ENCODE results near the gene JHY. TPM values are rescaled to one million over a fixed set of nuclear protein-coding genes. Genes with fewer than 3 reads are reported as not detected.

The JHY gene
- total and polyA plus RNA-seq, 2 donors, result 2.3 to 7.1 TPM

DNA sequence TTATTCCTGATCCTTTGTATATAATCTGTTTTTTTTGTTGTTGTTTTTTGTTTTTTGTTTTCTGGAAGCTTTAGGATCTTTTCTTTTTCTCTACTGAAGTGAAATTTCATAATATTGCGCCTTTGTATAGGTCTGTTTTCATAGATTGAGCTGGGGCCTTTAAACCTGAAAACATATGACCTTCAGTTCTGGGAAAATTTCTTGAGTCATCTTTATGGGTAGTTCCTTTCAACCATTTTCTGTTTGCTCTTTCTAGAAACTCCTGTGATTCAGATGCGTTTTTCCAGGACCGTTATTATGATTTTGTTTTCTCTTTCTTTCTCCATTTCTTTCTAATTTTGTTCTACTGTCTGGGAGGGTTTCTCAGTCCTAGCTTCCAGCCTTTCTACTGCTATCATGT lies 55.4 kb downstream of the JHY start:
- 88% methylated on average over 3 of the region's 3 CpGs for WGBS
- peaks cover 4% of the 10 kb centered on the region for H3K36me3 ChIP-seq (ENCODE audit: insufficient read depth)
- no peak for DNase-seq (ENCODE audit: extremely low spot score)
- H3K4me1 ChIP-seq (ENCODE audit: insufficient read depth), result no peaks in the 10 kb centered on the region
- no peak overlapping the region for H3K27ac ChIP-seq (ENCODE audit: low read depth)
- H3K4me3 ChIP-seq (ENCODE audit: low read depth, low read length), result no peak overlapping the region

DNA sequence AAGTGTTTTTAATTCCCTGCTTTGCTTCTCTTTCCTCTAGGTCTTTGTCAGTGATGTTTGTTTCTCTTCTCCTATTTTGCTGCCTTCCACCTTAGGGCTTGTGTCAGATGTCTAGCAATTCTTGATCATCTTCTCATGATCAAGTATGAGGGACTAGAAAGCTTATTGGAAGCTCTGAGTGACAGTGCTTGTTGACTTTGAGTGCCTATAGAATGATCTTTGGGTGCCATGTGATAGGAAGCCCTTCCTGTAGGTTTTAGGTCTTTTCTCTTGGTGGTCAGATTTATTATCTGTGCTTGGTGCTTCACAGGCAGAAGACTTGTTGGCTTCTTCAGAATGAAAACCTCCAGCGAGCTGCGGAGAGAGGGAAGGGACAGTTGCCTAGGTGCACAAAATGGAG lies 56.0 kb downstream of the JHY start:
- peaks cover 4% of the 10 kb centered on the region for H3K36me3 ChIP-seq (ENCODE audit: insufficient read depth)
- 92% methylated on average over 2 of the region's 2 CpGs for WGBS
- no peak for DNase-seq (ENCODE audit: extremely low spot score)
- no peak overlapping the region for H3K4me3 ChIP-seq (ENCODE audit: low read depth, low read length)
- no peak overlapping the region for H3K27ac ChIP-seq (ENCODE audit: low read depth)
- H3K4me1 ChIP-seq (ENCODE audit: insufficient read depth), result no peaks in the 10 kb centered on the region

DNA sequence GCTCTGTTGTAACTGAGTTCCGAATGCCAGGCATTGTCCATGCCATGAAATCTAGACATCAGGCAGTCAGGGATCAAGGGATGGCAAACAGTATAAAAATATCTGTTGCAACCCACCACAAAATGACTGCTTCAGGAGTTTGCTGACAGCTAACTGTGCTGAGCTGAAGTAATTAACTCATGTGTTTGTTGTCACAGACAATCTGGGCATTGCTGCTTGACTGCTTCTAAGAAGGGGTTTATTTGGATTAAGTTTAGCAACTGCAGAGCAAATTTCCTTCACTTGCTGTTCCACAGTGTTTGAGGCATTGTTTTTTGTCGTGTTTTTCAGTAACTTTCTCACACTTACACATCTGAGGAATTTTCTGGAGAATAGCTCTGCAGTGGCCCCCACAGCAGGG lies 68.7 kb downstream of the JHY start:
- WGBS, result 60% methylated on average over 2 of the region's 2 CpGs
- no peak overlapping the region for H3K27ac ChIP-seq (ENCODE audit: low read depth)
- H3K4me1 ChIP-seq (ENCODE audit: insufficient read depth), result no peaks in the 10 kb centered on the region
- no peak overlapping the region for H3K4me3 ChIP-seq (ENCODE audit: low read depth, low read length)
- H3K36me3 ChIP-seq (ENCODE audit: insufficient read depth), result peaks cover 2% of the 10 kb centered on the region
- no peak for DNase-seq (ENCODE audit: extremely low spot score)

GRCh38 chr11:122954455-122954854 lies 71.9 kb downstream of the JHY start:
- Histone ChIP-seq H3K4me3 (ENCODE audit: low read depth, low read length) (no peak overlapping the region), H3K4me1 (ENCODE audit: insufficient read depth) (no peaks in the 10 kb centered on the region), H3K27ac (ENCODE audit: low read depth) (no peak overlapping the region), H3K36me3 (ENCODE audit: insufficient read depth) (no peaks in the 10 kb centered on the region)
- 89% methylated on average over 4 of the region's 4 CpGs for WGBS
- no peak for DNase-seq (ENCODE audit: extremely low spot score)

DNA sequence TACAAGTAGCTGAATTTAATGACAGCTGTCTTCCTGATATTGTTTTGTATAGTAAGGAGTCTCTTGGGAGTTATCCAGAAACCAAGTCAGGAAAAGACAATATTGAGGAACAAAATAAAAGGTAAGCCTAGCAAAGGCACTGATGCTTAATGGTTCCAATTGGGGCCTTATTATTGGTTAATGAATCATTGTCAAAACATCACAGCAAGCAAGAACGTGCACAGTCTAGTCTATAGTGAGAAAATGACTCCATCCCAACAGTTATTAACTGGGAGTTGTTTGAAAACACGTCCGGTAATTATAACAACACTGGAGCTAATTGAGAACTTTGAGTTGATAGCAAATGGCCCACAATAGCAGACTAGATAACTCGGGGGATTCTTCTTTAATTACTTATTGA lies 81.4 kb downstream of the JHY start:
- WGBS, result 81% methylated on average over 4 of the region's 4 CpGs
- no peak overlapping the region for H3K27ac ChIP-seq (ENCODE audit: low read depth)
- H3K4me1 ChIP-seq (ENCODE audit: insufficient read depth), result no peaks in the 10 kb centered on the region
- no peak for DNase-seq (ENCODE audit: extremely low spot score)
- no peak overlapping the region for H3K4me3 ChIP-seq (ENCODE audit: low read depth, low read length)
- H3K36me3 ChIP-seq (ENCODE audit: insufficient read depth), result no peaks in the 10 kb centered on the region

GRCh38 chr11:122976061-122976733 lies 93.6 kb downstream of the JHY start:
- Histone ChIP-seq H3K27ac (ENCODE audit: low read depth) (no peak overlapping the region), H3K4me1 (ENCODE audit: insufficient read depth) (peaks cover 2% of the 10 kb centered on the region), H3K36me3 (ENCODE audit: insufficient read depth) (no peaks in the 10 kb centered on the region), H3K4me3 (ENCODE audit: low read depth, low read length) (no peak overlapping the region)
- WGBS, result 8% methylated on average over 21 of the region's 21 CpGs
- no peak for DNase-seq (ENCODE audit: extremely low spot score)

DNA sequence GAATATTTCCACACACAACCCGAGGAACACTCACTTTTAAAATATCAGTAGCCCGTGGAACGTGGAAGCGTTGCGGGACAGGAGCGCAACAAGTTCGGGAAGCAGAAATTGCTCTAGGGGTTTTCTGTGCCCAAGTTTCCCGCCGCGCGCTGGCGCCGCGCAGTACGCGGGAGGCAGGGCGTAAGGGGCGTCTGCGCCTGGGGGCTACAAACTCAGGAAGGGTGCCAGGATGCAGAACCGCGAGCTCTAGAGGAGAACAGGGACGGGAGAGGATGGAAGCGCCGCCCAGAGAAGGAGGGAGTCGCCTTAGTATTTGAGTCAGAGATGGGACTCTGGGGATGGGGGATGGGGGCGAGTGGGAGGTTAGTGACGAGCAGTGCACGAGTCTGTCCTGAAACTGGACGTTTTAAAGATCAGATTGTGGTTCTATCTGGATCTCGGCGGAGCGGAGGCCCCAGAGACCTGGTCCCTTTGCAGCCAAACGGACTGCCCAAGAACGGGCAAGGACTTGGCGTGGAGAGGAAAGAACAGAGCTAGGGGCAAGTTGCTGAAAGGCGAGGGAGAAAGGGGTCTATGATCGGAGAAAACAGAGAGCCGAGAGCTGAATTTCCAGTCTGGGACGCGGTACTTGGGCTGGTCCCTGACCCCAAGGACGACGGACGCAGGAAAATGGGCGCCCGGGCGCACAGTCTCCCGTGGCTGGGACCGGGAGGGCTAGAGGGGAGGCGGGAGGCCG lies 94.3 kb downstream of the JHY start:
- Histone ChIP-seq H3K27ac (ENCODE audit: low read depth) (no peak overlapping the region), H3K4me1 (ENCODE audit: insufficient read depth) (peaks cover 2% of the 10 kb centered on the region), H3K4me3 (ENCODE audit: low read depth, low read length) (no peak overlapping the region), H3K36me3 (ENCODE audit: insufficient read depth) (no peaks in the 10 kb centered on the region)
- WGBS, result 2% methylated on average over 50 of the region's 50 CpGs
- no peak for DNase-seq (ENCODE audit: extremely low spot score)

DNA sequence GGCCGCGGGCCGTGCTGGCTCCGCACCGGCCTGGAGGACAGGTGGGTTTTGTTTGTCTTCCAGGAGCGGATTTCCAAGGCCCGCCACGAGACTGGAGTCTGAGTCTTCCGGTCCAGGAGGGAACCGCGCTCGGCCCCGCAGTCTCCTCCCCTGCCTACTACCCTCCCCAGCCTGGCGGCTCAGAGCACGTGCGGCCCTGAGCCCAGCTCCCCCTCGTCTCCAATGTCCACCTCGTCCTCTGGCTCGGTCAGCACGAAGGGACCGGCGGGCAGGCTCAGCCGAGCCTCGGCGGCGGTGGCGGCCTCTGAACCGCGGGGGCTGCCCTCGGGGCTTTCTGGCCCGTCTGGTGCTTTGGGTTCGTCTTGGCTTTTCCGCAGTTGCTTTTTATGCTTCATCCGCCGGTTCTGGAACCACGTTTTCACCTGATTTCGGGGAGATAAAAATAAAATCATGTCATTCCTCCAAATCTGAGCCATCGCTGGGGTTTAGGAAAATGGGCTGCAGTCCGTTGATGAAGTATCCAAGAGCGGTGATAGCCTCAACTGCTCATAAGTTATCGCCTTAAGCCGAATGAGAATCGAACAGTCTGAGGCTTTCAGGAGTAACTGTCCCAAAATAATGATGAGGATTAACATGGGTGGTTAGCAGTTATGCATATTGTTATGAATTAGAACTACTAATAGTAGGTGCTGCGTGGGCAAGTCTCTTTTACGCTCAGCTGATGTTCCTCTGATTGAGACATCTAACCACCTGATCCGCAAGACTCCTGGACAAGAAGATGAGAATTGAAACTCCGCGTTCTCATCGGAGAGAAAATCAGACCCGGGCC lies 95.1 kb downstream of the JHY start:
- H3K4me1 ChIP-seq (ENCODE audit: insufficient read depth), result peaks cover 2% of the 10 kb centered on the region
- WGBS, result 4% methylated on average over 50 of the region's 50 CpGs
- no peak overlapping the region for H3K4me3 ChIP-seq (ENCODE audit: low read depth, low read length)
- H3K36me3 ChIP-seq (ENCODE audit: insufficient read depth), result no peaks in the 10 kb centered on the region
- no peak for DNase-seq (ENCODE audit: extremely low spot score)
- H3K27ac ChIP-seq (ENCODE audit: low read depth), result no peak overlapping the region

DNA sequence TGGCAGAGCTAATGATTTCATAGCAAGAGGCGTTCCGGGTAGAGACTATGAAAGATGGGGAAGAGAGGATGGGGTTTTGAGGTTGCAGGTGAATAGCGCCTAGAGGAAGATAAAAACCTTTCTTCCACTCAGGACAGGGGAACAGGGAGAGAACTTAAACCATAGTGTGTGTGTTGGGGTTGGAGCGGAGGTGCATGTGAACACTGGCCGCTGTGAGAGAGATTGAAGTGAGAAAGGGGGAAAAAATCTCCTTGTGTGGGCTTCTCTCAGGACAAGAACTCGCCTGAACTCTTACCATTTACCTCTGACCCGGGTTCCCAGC lies 95.7 kb downstream of the JHY start:
- WGBS, result 14% methylated on average over 7 of the region's 7 CpGs
- peaks cover 2% of the 10 kb centered on the region for H3K4me1 ChIP-seq (ENCODE audit: insufficient read depth)
- no peak for DNase-seq (ENCODE audit: extremely low spot score)

GRCh38 chr11:122979103-122979814 lies 96.7 kb downstream of the JHY start:
- Histone ChIP-seq H3K4me3 (ENCODE audit: low read depth, low read length) (no peak overlapping the region), H3K36me3 (ENCODE audit: insufficient read depth) (no peaks in the 10 kb centered on the region), H3K4me1 (ENCODE audit: insufficient read depth) (peaks cover 2% of the 10 kb centered on the region), H3K27ac (ENCODE audit: low read depth) (no peak overlapping the region)
- DNase-seq (ENCODE audit: extremely low spot score), result no peak
- 3% methylated on average over 44 of the region's 44 CpGs for WGBS

More for the DNA sequence above, 95.7 kb downstream of the JHY start:
- no peak overlapping the region for H3K27ac ChIP-seq (ENCODE audit: low read depth)
- H3K36me3 ChIP-seq (ENCODE audit: insufficient read depth), result no peaks in the 10 kb centered on the region
- H3K4me3 ChIP-seq (ENCODE audit: low read depth, low read length), result no peak overlapping the region

DNA sequence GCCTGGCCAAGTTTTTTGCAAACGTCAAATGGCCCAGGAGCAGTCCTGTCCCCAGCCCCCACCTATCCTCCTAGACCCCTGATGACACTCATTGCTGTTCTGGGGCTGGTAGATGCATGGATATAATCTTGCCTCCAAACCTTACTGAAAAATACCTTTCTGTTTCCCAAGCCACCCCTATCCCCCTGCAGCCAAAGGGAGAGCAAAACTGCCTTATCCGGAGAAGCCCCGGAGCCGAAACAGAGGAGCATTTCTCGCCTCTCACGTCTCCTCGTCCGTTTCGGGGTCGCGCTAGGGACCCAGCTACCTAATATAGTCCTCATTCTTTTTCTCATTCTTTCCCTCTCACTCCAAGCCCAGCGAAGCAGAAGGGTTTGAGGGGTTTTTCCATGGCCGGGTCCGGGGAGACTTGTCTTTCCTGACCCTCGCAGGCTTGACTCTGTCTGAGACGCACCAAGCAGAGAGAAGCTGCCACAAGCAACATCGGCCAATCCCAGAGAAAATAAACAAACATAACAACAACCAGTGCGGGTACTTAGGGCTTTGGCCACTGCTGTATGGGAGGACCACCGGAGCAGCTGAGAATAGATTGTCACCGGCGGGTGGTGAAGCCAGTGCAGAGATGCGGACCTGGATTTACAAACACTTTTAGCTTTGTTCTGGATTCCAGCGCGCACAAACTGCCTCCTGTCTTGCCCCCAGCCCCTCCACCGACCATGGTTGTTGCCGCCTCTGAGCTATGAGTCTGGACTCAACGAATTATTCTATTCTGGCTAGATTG lies 97.4 kb downstream of the JHY start:
- Histone ChIP-seq H3K36me3 (ENCODE audit: insufficient read depth) (no peaks in the 10 kb centered on the region), H3K4me1 (ENCODE audit: insufficient read depth) (peaks cover 2% of the 10 kb centered on the region), H3K4me3 (ENCODE audit: low read depth, low read length) (no peak overlapping the region), H3K27ac (ENCODE audit: low read depth) (no peak overlapping the region)
- no peak for DNase-seq (ENCODE audit: extremely low spot score)
- WGBS, result 3% methylated on average over 27 of the region's 27 CpGs

DNA sequence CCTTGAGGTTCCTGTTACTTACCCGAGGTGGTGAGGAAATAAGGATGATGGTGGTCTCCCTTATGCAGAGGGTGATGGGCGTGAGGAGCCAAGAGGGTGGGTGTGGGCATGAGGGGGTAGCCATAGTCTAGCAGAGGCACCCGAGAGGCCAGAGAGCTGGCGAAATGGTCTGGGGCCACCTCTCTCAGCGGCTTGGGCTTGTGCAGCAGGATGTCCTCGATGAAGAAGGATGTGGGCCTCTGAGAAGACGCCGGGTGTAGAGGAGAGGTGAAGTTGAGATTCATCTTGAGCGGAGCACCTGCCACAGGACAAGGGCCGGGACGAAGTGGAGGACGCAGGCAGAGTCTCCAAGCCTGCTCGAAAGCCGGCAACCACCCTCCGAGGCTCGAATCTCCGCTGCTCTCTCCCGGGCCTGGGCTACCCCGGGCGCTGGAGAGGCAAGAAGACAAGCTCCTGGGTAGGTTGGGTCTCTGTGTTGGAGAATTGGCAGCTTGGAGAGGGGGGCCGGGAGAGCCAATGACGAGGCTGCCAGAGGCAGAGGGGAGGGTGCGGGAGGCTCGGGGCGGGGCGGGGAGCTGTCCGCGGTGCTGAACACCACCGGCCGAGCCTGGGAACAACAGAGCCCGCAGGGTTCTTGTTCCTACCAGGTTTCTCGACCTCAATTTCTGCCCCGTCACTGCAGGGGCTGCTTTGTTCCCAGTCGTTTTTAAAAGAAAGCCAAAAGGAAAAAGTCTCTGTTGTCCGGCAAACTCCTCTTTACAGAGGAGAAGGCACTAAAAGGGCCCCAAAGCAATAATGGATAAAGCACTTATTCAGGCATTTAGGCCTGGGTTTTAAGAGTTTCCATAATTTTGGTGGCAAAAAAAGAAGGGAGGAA lies 99.1 kb downstream of the JHY start, which contains the start of gene BSX:
TSS of gene BSX (minus strand) at position 447 of the 877 bp plus-strand sequence. CDS start at position 284, 163 bp downstream.
- 5% methylated on average over 35 of the region's 35 CpGs for WGBS
- Histone ChIP-seq H3K36me3 (ENCODE audit: insufficient read depth) (no peaks in the 10 kb centered on the region), H3K4me1 (ENCODE audit: insufficient read depth) (peaks cover 2% of the 10 kb centered on the region), H3K27ac (ENCODE audit: low read depth) (no peak within 1 kb of the TSS), H3K4me3 (ENCODE audit: low read depth, low read length) (no peak within 1 kb of the TSS)
- no peak for DNase-seq (ENCODE audit: extremely low spot score)
